Measurements from ENCODE around the gene TMEM109.

The TMEM109 gene

DNA sequence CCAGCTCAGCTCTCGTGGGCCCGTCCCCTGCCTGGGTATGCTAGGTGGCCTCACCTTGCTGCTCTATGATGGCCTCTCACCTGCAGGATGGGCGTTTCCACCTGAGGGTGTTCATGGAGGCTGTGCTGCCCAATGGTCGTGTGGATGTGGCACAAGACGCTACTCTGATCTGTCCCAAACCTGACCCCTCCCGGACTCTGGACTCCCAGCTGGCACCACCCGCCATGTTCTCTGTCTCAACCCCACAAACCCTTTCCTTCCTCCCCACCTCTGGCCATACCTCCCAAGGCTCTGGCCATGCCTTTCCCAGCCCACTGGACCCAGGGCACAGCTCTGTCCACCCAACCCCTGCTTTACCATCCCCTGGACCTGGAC is 44.5 kb upstream of the TMEM109 start:
- no peaks in the 10 kb centered on the region for H3K4me1 ChIP-seq (ENCODE audit: control insufficient read depth, insufficient read depth, low read length)
- TF ChIP-seq ZNF24 (tag by site-specific recombination; IDR thresholded peaks at IDR 0.05) (no peak), ZNF169 (tag by site-specific recombination; IDR thresholded peaks at IDR 0.05) (no peak)
- TF ChIP-seq, protein P1, sequence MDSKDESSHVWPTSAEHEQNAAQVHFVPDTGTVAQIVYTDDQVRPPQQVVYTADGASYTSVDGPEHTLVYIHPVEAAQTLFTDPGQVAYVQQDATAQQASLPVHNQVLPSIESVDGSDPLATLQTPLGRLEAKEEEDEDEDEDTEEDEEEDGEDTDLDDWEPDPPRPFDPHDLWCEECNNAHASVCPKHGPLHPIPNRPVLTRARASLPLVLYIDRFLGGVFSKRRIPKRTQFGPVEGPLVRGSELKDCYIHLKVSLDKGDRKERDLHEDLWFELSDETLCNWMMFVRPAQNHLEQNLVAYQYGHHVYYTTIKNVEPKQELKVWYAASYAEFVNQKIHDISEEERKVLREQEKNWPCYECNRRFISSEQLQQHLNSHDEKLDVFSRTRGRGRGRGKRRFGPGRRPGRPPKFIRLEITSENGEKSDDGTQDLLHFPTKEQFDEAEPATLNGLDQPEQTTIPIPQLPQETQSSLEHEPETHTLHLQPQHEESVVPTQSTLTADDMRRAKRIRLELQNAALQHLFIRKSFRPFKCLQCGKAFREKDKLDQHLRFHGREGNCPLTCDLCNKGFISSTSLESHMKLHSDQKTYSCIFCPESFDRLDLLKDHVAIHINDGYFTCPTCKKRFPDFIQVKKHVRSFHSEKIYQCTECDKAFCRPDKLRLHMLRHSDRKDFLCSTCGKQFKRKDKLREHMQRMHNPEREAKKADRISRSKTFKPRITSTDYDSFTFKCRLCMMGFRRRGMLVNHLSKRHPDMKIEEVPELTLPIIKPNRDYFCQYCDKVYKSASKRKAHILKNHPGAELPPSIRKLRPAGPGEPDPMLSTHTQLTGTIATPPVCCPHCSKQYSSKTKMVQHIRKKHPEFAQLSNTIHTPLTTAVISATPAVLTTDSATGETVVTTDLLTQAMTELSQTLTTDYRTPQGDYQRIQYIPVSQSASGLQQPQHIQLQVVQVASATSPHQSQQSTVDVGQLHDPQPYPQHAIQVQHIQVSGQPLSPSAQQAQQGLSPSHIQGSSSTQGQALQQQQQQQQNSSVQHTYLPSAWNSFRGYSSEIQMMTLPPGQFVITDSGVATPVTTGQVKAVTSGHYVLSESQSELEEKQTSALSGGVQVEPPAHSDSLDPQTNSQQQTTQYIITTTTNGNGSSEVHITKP (tag by site-specific recombination; IDR thresholded peaks at IDR 0.05), result no peak
- H3K9me3 ChIP-seq (ENCODE audit: control insufficient read depth, insufficient read depth, low read depth, low read length), result no peaks in the 10 kb centered on the region
- ChIA-PET CTCF (interaction anchor here (0.7 to 1.4 kb wide), 2 partner anchors 18 to 38 kb away, joined by 3 read pairs; no protein-coding TSS in a partner anchor), POLR2A (no interaction called here)
- no peak overlapping the region for H3K27ac ChIP-seq (ENCODE audit: extremely low read depth, low read depth, low read length)
- H3K4me3 ChIP-seq (ENCODE audit: low read depth, low read length), result no peak overlapping the region
- no peaks in the 10 kb centered on the region for H3K36me3 ChIP-seq (ENCODE audit: control insufficient read depth in 2 of 2, insufficient read depth in 1 of 2, low read length in 2 of 2)

DNA sequence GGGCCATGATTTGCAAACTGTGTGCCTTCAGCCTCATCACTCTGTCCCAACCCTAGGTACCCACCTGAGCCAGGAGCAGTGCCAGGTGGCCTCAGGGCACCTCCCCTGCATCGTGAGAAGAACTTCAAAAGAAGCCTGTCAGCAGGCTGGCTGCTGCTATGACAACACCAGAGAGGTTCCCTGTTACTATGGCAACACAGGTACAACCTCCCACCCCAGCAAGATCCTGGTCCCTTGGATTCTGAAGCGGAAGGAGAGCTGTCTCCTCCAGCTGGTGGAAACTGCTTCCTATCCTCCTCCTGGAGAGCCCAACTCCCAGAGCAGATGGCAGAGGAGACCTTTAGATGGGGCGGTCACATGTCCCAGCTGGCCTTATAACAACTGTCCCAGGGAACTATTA is 43.7 kb upstream of the TMEM109 start:
- POLR2A ChIA-PET, result no interaction called here
- no peak for TF ChIP-seq ZNF473 (tag by site-specific recombination; IDR thresholded peaks at IDR 0.05)
- no peak for TF ChIP-seq TRIM28 (IDR thresholded peaks at IDR 0.05; ENCODE audit: borderline replicate concordance, low read length)
- TF ChIP-seq, protein P2, sequence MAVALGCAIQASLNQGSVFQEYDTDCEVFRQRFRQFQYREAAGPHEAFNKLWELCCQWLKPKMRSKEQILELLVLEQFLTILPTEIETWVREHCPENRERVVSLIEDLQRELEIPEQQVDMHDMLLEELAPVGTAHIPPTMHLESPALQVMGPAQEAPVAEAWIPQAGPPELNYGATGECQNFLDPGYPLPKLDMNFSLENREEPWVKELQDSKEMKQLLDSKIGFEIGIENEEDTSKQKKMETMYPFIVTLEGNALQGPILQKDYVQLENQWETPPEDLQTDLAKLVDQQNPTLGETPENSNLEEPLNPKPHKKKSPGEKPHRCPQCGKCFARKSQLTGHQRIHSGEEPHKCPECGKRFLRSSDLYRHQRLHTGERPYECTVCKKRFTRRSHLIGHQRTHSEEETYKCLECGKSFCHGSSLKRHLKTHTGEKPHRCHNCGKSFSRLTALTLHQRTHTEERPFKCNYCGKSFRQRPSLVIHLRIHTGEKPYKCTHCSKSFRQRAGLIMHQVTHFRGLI (tag by site-specific recombination; IDR thresholded peaks at IDR 0.05), result no peak
- TF ChIP-seq ZNF521 (tag by site-specific recombination; IDR thresholded peaks at IDR 0.05), result no peak
- no peak for TF ChIP-seq ZNF623 (tag by site-specific recombination; IDR thresholded peaks at IDR 0.05)
- TF ChIP-seq, protein P3, sequence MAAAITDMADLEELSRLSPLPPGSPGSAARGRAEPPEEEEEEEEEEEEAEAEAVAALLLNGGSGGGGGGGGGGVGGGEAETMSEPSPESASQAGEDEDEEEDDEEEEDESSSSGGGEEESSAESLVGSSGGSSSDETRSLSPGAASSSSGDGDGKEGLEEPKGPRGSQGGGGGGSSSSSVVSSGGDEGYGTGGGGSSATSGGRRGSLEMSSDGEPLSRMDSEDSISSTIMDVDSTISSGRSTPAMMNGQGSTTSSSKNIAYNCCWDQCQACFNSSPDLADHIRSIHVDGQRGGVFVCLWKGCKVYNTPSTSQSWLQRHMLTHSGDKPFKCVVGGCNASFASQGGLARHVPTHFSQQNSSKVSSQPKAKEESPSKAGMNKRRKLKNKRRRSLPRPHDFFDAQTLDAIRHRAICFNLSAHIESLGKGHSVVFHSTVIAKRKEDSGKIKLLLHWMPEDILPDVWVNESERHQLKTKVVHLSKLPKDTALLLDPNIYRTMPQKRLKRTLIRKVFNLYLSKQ (tag by site-specific recombination; IDR thresholded peaks at IDR 0.05; ENCODE audit: borderline replicate concordance), result no peak
- no peak for TF ChIP-seq ZNF155 (tag by site-specific recombination; IDR thresholded peaks at IDR 0.05)
- TF ChIP-seq ZNF530 (tag by site-specific recombination; IDR thresholded peaks at IDR 0.05; ENCODE audit: low read depth), result no peak
- no peak for TF ChIP-seq ZNF248 (tag by site-specific recombination; IDR thresholded peaks at IDR 0.05)
- TF ChIP-seq, protein P4, sequence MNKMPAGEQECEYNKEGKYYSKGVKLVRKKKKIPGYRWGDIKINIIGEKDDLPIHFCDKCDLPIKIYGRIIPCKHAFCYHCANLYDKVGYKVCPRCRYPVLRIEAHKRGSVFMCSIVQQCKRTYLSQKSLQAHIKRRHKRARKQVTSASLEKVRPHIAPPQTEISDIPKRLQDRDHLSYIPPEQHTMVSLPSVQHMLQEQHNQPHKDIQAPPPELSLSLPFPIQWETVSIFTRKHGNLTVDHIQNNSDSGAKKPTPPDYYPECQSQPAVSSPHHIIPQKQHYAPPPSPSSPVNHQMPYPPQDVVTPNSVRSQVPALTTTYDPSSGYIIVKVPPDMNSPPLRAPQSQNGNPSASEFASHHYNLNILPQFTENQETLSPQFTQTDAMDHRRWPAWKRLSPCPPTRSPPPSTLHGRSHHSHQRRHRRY (tag by site-specific recombination; IDR thresholded peaks at IDR 0.05), result no peak
- no peak for TF ChIP-seq ZNF2 (tag by site-specific recombination; IDR thresholded peaks at IDR 0.05)
- TF ChIP-seq ZNF133 (tag by site-specific recombination; IDR thresholded peaks at IDR 0.05), result no peak
- Histone ChIP-seq H3K36me3 (ENCODE audit: control insufficient read depth in 2 of 2, insufficient read depth in 1 of 2, low read length in 2 of 2) (no peaks in the 10 kb centered on the region), H3K4me3 (ENCODE audit: low read depth, low read length) (no peak overlapping the region), H3K27ac (ENCODE audit: extremely low read depth, low read depth, low read length) (no peak overlapping the region), H3K9me3 (ENCODE audit: control insufficient read depth, insufficient read depth, low read depth, low read length) (no peaks in the 10 kb centered on the region), H3K4me1 (ENCODE audit: control insufficient read depth, insufficient read depth, low read length) (no peaks in the 10 kb centered on the region)
- CTCF ChIA-PET, result interaction anchor here (0.5 to 0.6 kb wide), 2 partner anchors 10 to 271 kb away, joined by 4 to 6 read pairs; no protein-coding TSS in a partner anchor

All from HEK293 (cell line).